ENCODE data around the gene SYT9. TPM values are rescaled to one million over a fixed set of nuclear protein-coding genes. Genes with fewer than 3 reads are reported as not detected.

Gene SYT9
- total and polyA plus RNA-seq, 2 donors (not counting 1 experiment from before 2014, with no cell fraction given): not detected

GRCh38 chr11:7257724-7258123 lies 6.0 kb downstream of the SYT9 start:
- peaks cover 4% of the 10 kb centered on the region for H3K4me1 Mint-ChIP-seq

GRCh38 chr11:7261578-7261977 lies 9.9 kb downstream of the SYT9 start:
- H3K9me3 Mint-ChIP-seq (ENCODE audit: insufficient read depth): no peaks in the 10 kb centered on the region
- no peaks in the 10 kb centered on the region for H4K20me1 ChIP-seq (ENCODE audit: control insufficient read depth, insufficient read depth, low read length, poor library complexity, severe bottlenecking)
- H3K79me2 ChIP-seq (ENCODE audit: control insufficient read depth, insufficient read depth, low read length): no peaks in the 10 kb centered on the region
- no peak overlapping the region for H3K27ac Mint-ChIP-seq
- H3K9me3 ChIP-seq (ENCODE audit: control extremely low read depth in 1 of 3, control insufficient read depth in 2 of 3, insufficient read depth in 1 of 3, low read length in 2 of 3): no peaks in the 10 kb centered on the region
- H3K9ac ChIP-seq (ENCODE audit: low read length): no peak overlapping the region
- H3K27ac ChIP-seq (ENCODE audit: low read length in 2 of 2): no peak overlapping the region
- CTCF ChIA-PET: no interaction called here
- no peak overlapping the region for H3K4me3 Mint-ChIP-seq
- TF ChIP-seq EZH2 (IDR thresholded peaks at IDR 0.05; ENCODE audit: borderline replicate concordance, insufficient read depth, low read depth, low read length, poor library complexity, severe bottlenecking) (no peak), CTCF (IDR thresholded peaks at IDR 0.05) (no peak)
- WGBS (ENCODE audit: insufficient coverage): 98% methylated on average over 5 of the region's 5 CpGs
- no peak overlapping the region for H3K4me3 ChIP-seq (ENCODE audit: control extremely low read depth in 1 of 5, extremely low read depth in 1 of 5, insufficient read depth in 1 of 5, low read depth in 2 of 5, low read length in 4 of 5)
- H3K4me1 Mint-ChIP-seq: no peaks in the 10 kb centered on the region
- ATAC-seq (ENCODE audit: low read depth) (no peak), DNase-seq (no peak)
- intact Hi-C loops (cut with micrococcal nuclease): no loop called here
- H3K36me3 ChIP-seq (replicated peaks in 1 of 2; ENCODE audit: control extremely low read depth in 1 of 2, control insufficient read depth in 1 of 2, extremely low read depth in 1 of 2, insufficient read depth in 2 of 2, low read length in 1 of 2): no peaks in the 10 kb centered on the region
- H3K4me1 ChIP-seq (ENCODE audit: control insufficient read depth in 2 of 2, insufficient read depth in 2 of 2, low read length in 2 of 2): no peaks in the 10 kb centered on the region
- no peak overlapping the region for H3K4me2 ChIP-seq (replicated peaks; ENCODE audit: low read depth, low read length, poor library complexity, severe bottlenecking)
- H2AFZ ChIP-seq (ENCODE audit: insufficient read depth, low read depth, low read length, poor library complexity, severe bottlenecking): no peak overlapping the region
- H3K27me3 Mint-ChIP-seq: peaks cover 19% of the 10 kb centered on the region
- POLR2A ChIA-PET: no interaction called here
- peaks cover 0 to 11% (median 2%) of the 10 kb centered on the region in 4 experiments for H3K27me3 ChIP-seq (replicated peaks in 1 of 4; ENCODE audit: control extremely low read depth in 1 of 4, control insufficient read depth in 3 of 4, insufficient read depth in 4 of 4, low read length in 3 of 4)

More at GRCh38 chr11:7257724-7258123, 6.0 kb downstream of the SYT9 start:
- Histone ChIP-seq H2AFZ (ENCODE audit: insufficient read depth, low read depth, low read length, poor library complexity, severe bottlenecking) (no peak overlapping the region), H3K9me3 (ENCODE audit: control extremely low read depth in 1 of 3, control insufficient read depth in 2 of 3, insufficient read depth in 1 of 3, low read length in 2 of 3) (no peaks in the 10 kb centered on the region), H3K4me2 (replicated peaks; ENCODE audit: low read depth, low read length, poor library complexity, severe bottlenecking) (no peak overlapping the region), H3K9ac (ENCODE audit: low read length) (no peak overlapping the region), H3K4me3 (ENCODE audit: control extremely low read depth in 1 of 5, extremely low read depth in 1 of 5, insufficient read depth in 1 of 5, low read depth in 2 of 5, low read length in 4 of 5) (no peak overlapping the region), H3K4me1 (ENCODE audit: control insufficient read depth in 2 of 2, insufficient read depth in 2 of 2, low read length in 2 of 2) (peaks cover 2 to 3% of the 10 kb centered on the region in 2 donors), H3K27ac (ENCODE audit: low read length in 2 of 2) (no peak overlapping the region), H4K20me1 (ENCODE audit: control insufficient read depth, insufficient read depth, low read length, poor library complexity, severe bottlenecking) (no peaks in the 10 kb centered on the region), H3K27me3 (replicated peaks in 1 of 4; ENCODE audit: control extremely low read depth in 1 of 4, control insufficient read depth in 3 of 4, insufficient read depth in 4 of 4, low read length in 3 of 4) (peaks cover 0 to 26% (median 20%) of the 10 kb centered on the region in 4 experiments), H3K36me3 (replicated peaks in 1 of 2; ENCODE audit: control extremely low read depth in 1 of 2, control insufficient read depth in 1 of 2, extremely low read depth in 1 of 2, insufficient read depth in 2 of 2, low read length in 1 of 2) (no peaks in the 10 kb centered on the region), H3K79me2 (ENCODE audit: control insufficient read depth, insufficient read depth, low read length) (no peaks in the 10 kb centered on the region)
- POLR2A ChIA-PET: no interaction called here
- H3K27me3 Mint-ChIP-seq: peaks cover 42% of the 10 kb centered on the region
- no peak overlapping the region for H3K27ac Mint-ChIP-seq
- H3K4me3 Mint-ChIP-seq: no peak overlapping the region
- CTCF ChIA-PET: no interaction called here
- no peak for DNase-seq
- H3K9me3 Mint-ChIP-seq (ENCODE audit: insufficient read depth): no peaks in the 10 kb centered on the region
- whole genome bisulfite sequencing (ENCODE audit: insufficient coverage): no CpG with 5 or more reads among the region's 2 CpGs
- intact Hi-C loops (cut with micrococcal nuclease): no loop called here
- ATAC-seq (ENCODE audit: low read depth): no peak
- TF ChIP-seq EZH2 (IDR thresholded peaks at IDR 0.05; ENCODE audit: borderline replicate concordance, insufficient read depth, low read depth, low read length, poor library complexity, severe bottlenecking): no peak

Data from B cell (primary cell).